Breast epithelium (tissue), 3 donors: ENCODE results near the gene AFAP1.

ENCODE experiments used
- POLR2AphosphoS5 ChIP-seq, 3 donors: sonication (generic); formaldehyde crosslinking; IDR thresholded peaks; one replicate each; pipeline ENCODE4 v1.6.1; 2017; ENCODE audit warnings: antibody characterized with exemption in 3 of 3
- TF ChIP-seq, protein P1 (sequence below), 3 donors: fragments of 450-650 bp; IDR thresholded peaks; one replicate each; pipeline ENCODE4 v1.5.1; 2016 to 2017; ENCODE audit warnings: antibody characterized with exemption in 3 of 3, mild to moderate bottlenecking in 3 of 3, moderate library complexity in 3 of 3

DNA sequence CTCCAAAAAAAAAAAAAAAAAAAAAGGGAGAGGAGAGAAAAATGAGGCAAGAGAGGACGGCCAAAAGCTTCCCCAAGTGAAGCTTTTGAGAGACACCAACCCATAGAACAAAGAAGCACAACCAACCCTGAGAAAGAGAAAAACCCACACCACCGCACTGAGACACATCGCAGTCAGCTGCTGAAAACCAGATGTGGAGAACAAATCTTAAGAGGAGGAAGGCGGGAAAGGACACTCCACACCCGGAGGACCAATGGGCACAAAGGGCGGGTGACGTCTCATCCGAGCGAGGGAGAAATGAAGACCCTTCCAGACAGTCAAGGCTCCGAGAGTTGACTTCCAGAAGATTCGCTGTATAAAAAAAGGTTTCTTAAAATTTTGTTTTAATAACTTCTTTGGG lies 112.1 kb downstream of the AFAP1 start:
- TF ChIP-seq, protein P1, sequence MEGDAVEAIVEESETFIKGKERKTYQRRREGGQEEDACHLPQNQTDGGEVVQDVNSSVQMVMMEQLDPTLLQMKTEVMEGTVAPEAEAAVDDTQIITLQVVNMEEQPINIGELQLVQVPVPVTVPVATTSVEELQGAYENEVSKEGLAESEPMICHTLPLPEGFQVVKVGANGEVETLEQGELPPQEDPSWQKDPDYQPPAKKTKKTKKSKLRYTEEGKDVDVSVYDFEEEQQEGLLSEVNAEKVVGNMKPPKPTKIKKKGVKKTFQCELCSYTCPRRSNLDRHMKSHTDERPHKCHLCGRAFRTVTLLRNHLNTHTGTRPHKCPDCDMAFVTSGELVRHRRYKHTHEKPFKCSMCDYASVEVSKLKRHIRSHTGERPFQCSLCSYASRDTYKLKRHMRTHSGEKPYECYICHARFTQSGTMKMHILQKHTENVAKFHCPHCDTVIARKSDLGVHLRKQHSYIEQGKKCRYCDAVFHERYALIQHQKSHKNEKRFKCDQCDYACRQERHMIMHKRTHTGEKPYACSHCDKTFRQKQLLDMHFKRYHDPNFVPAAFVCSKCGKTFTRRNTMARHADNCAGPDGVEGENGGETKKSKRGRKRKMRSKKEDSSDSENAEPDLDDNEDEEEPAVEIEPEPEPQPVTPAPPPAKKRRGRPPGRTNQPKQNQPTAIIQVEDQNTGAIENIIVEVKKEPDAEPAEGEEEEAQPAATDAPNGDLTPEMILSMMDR (IDR thresholded peaks at IDR 0.05): no peak
- TF ChIP-seq POLR2AphosphoS5 (IDR thresholded peaks at IDR 0.05): no peak
